ENCODE data around the gene PSMG1.

DNA sequence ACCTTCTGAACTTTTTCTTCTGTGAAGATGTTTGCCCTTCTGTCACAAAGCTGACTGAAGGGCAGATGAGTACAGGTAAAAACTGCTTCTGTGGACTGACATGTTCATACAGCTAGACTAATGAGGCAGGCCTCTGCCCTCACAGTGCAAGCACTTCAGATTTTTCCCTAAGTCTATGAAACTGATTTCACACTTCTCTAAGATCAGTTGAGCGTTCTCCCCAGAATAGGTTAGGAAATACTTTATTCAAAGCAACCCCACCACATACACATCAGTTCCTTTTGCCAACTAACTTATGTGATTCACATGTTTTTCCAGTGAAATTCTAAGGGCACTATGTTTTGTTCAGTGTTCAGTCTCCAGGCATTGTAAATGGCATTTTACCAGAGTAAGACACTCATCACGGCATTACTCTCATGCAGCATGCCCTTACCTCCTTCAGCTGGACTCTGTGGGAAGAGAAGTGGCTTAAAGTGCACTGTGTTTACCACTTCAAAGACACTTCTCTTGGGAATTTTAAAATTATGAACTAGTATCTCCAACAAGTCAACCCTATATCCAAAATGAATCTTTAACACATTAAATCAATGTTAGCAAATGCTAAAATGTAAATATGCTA lies 5.4 kb upstream of the PSMG1 start:
- TF ChIP-seq, protein P1, sequence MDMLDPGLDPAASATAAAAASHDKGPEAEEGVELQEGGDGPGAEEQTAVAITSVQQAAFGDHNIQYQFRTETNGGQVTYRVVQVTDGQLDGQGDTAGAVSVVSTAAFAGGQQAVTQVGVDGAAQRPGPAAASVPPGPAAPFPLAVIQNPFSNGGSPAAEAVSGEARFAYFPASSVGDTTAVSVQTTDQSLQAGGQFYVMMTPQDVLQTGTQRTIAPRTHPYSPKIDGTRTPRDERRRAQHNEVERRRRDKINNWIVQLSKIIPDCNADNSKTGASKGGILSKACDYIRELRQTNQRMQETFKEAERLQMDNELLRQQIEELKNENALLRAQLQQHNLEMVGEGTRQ (IDR thresholded peaks at IDR 0.05; ENCODE audit: borderline replicate concordance, low read depth, low read length) = no peak
- TF ChIP-seq, protein P2, sequence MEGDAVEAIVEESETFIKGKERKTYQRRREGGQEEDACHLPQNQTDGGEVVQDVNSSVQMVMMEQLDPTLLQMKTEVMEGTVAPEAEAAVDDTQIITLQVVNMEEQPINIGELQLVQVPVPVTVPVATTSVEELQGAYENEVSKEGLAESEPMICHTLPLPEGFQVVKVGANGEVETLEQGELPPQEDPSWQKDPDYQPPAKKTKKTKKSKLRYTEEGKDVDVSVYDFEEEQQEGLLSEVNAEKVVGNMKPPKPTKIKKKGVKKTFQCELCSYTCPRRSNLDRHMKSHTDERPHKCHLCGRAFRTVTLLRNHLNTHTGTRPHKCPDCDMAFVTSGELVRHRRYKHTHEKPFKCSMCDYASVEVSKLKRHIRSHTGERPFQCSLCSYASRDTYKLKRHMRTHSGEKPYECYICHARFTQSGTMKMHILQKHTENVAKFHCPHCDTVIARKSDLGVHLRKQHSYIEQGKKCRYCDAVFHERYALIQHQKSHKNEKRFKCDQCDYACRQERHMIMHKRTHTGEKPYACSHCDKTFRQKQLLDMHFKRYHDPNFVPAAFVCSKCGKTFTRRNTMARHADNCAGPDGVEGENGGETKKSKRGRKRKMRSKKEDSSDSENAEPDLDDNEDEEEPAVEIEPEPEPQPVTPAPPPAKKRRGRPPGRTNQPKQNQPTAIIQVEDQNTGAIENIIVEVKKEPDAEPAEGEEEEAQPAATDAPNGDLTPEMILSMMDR (IDR thresholded peaks at IDR 0.05) = no peak
- no peak for TF ChIP-seq POLR2AphosphoS5 (IDR thresholded peaks at IDR 0.05; ENCODE audit: low read depth, low read length)
- TF ChIP-seq YY1 (IDR thresholded peaks at IDR 0.05; ENCODE audit: low read depth) = no peak
- TF ChIP-seq MXI1 (IDR thresholded peaks at IDR 0.05; ENCODE audit: low read depth, low read length) = no peak
- TF ChIP-seq RCOR1 (IDR thresholded peaks at IDR 0.05; ENCODE audit: low read length) = no peak

Data from SK-N-SH (cell line).